GM12878 (cell line): ENCODE data around the gene TNRC18. TPM values are rescaled to one million over a fixed set of nuclear protein-coding genes. Genes with fewer than 3 reads are reported as not detected.
"Not testable (repeated sequence)": the region's sequence is repeated elsewhere in the genome, so short reads cannot be mapped to it uniquely, and the experiment has no call there.

Experiments used
- ATAC-seq: fragments of 200-7000 bp; cut with Tn5 transposase; 3 replicates; pipeline ENCODE4 v1.9.1; 2020; ENCODE audit warnings: mild to moderate bottlenecking, moderate library complexity
- BruUV-seq: library from RNA; stranded (reverse); fragments of 400-500 nt; replicated peaks from 2 replicates; lab custom pipeline; 2021; lab: Mats Ljungman, UMichigan
- CTCF ChIA-PET: fragments of 300-600 bp; sonication (Branson Sonifier 250); formaldehyde crosslinking; extraction: SDS; loops from one replicate; lab custom pipeline; 2021; ENCODE audit warnings: inconsistent platforms; lab: Yijun Ruan, JAX
- POLR2A ChIA-PET: fragments of 350-600 bp; formaldehyde crosslinking; extraction: SDS; loops from one replicate; lab custom pipeline; 2021; ENCODE audit warnings: inconsistent platforms; lab: Charles Lee
- RAD21 ChIA-PET: fragments of 300-600 bp; sonication (Branson Sonifier 250); formaldehyde crosslinking; loops from one replicate; lab custom pipeline; 2023; ENCODE audit warnings: antibody characterized with exemption; ENCODE audit not compliant: unreplicated experiment; lab: Charles Lee
- SMC1A ChIA-PET: fragments of 300-600 bp; sonication (Branson Sonifier 250); formaldehyde crosslinking; loops from one replicate; lab custom pipeline; 2023; ENCODE audit not compliant: unreplicated experiment, uncharacterized antibody; lab: Charles Lee
- DNase-seq: peaks from one replicate; pipeline ENCODE4 v3.0.0-alpha.2; 2011; ENCODE audit warnings: low read depth, low spot score
- FAIRE-seq: peaks from 3 replicates; lab custom pipeline; 2011; peaks lifted over from hg19 to GRCh38; lab: Jason Lieb, UNC
- H2AFZ ChIP-seq: 2 replicates; pipeline ENCODE4 v1.6.0; 2011; ENCODE audit warnings: low read depth, low read length, control low read depth; ENCODE audit not compliant: control insufficient read depth
- H3K27ac ChIP-seq: 2 replicates; pipeline ENCODE4 v1.5.1; 2011; ENCODE audit warnings: control low read depth; ENCODE audit not compliant: control insufficient read depth, insufficient read depth
- H3K27me3 ChIP-seq, 2 experiments: replicated peaks in 1 of 2; 2 replicates each; pipeline versions ENCODE4 v1.6.0 to v1.6.1; 2011; ENCODE audit warnings: low read length in 1 of 2; ENCODE audit not compliant: control insufficient read depth in 2 of 2, insufficient read depth in 2 of 2
- H3K36me3 ChIP-seq, 2 experiments: 2 replicates each; pipeline ENCODE4 v1.5.1; 2011; ENCODE audit warnings: low read length in 1 of 2; ENCODE audit not compliant: control insufficient read depth in 2 of 2, insufficient read depth in 2 of 2
- H3K4me1 ChIP-seq: 2 replicates; pipeline ENCODE4 v1.6.1; 2011; ENCODE audit warnings: mild to moderate bottlenecking, low read length, moderate library complexity, mixed read lengths; ENCODE audit not compliant: control insufficient read depth, insufficient read depth
- H3K4me2 ChIP-seq: 2 replicates; pipeline ENCODE4 v1.6.0; 2011; ENCODE audit warnings: control low read depth; ENCODE audit not compliant: control insufficient read depth, insufficient read depth
- H3K4me3 ChIP-seq: fragments of 200-600 bp; sonication (generic); 2 replicates; pipeline ENCODE4 v1.5.1; 2016
- H3K79me2 ChIP-seq: 2 replicates; pipeline ENCODE4 v1.6.0; 2011; ENCODE audit warnings: low read length; ENCODE audit not compliant: control insufficient read depth, insufficient read depth
- H3K9ac ChIP-seq: 2 replicates; pipeline ENCODE4 v1.8.0; 2011; ENCODE audit warnings: low read length, control low read depth, mixed read lengths; ENCODE audit not compliant: control insufficient read depth, insufficient read depth
- H3K9me3 ChIP-seq: replicated peaks from 3 replicates; pipeline ENCODE4 v1.5.1; 2011; ENCODE audit warnings: mild to moderate bottlenecking, low read length; ENCODE audit not compliant: control insufficient read depth, insufficient read depth
- H4K20me1 ChIP-seq: 2 replicates; pipeline ENCODE4 v1.6.0; 2011; ENCODE audit not compliant: control insufficient read depth, insufficient read depth
- ATF2 ChIP-seq: IDR thresholded peaks from 2 replicates; pipeline ENCODE4 v1.6.1; 2012; ENCODE audit warnings: low read length, inconsistent platforms
- EGR1 ChIP-seq, 2 experiments: IDR thresholded peaks; 1 replicate in 1 of 2; 2 replicates in 1 of 2; pipeline ENCODE4 v1.6.1; 2011 to 2012; ENCODE audit warnings: low read depth in 2 of 2, low read length in 2 of 2, borderline replicate concordance in 1 of 2, mild to moderate bottlenecking in 1 of 2, moderate library complexity in 1 of 2
- EZH2 ChIP-seq: IDR thresholded peaks from 2 replicates; pipeline ENCODE4 v1.6.1; 2012; ENCODE audit warnings: low read depth, mild to moderate bottlenecking, control low read depth, inconsistent platforms, low read length, borderline replicate concordance; ENCODE audit not compliant: control insufficient read depth
- NFYA ChIP-seq: IDR thresholded peaks from 2 replicates; pipeline ENCODE4 v1.6.1; 2011; ENCODE audit warnings: low read depth, mild to moderate bottlenecking, low read length, improper control_type of control experiment, borderline replicate concordance
- NKRF ChIP-seq: fragments of 450-650 bp; conservative IDR thresholded peaks from 2 replicates; pipeline ENCODE4 v1.6.1; 2017; ENCODE audit warnings: mild to moderate bottlenecking, moderate library complexity
- NRF1 ChIP-seq: conservative IDR thresholded peaks from 2 replicates; pipeline ENCODE4 v1.6.1; 2011; ENCODE audit warnings: mild to moderate bottlenecking, low read depth, low read length, improper control_type of control experiment
- USF2 ChIP-seq: IDR thresholded peaks from 2 replicates; pipeline ENCODE4 v1.6.1; 2011; ENCODE audit warnings: low read depth, low read length, improper control_type of control experiment, borderline replicate concordance
- YY1 ChIP-seq: IDR thresholded peaks from 2 replicates; pipeline ENCODE4 v1.6.1; 2011; ENCODE audit warnings: low read depth, mild to moderate bottlenecking, low read length
- ZNF217 ChIP-seq: fragments of 450-650 bp; IDR thresholded peaks from 2 replicates; pipeline ENCODE4 v1.6.1; 2017; ENCODE audit warnings: antibody characterized with exemption, mild to moderate bottlenecking
- ZZZ3 ChIP-seq: IDR thresholded peaks from 2 replicates; pipeline ENCODE4 v1.6.1; 2011; ENCODE audit warnings: low read depth; ENCODE audit not compliant: control insufficient read depth, insufficient read length
- WGBS: methylation state at CpG from one replicate; pipeline ENCODE4 v1.1.6; 2016; ENCODE audit warnings: low lambda C conversion rate; ENCODE audit not compliant: insufficient replicate concordance, insufficient coverage; ENCODE audit errors: missing lambda C conversion rate; 5-methylcytosine and 5-hydroxymethylcytosine counted together
- in situ Hi-C: fragments of 300-500 bp; cut with MboI; formaldehyde crosslinking; loops from 9 replicates; pipeline ENCODE4 v1.14.3; 2018; ENCODE audit warnings: mixed read lengths
- intact Hi-C: fragments of 100-400 bp; cut with micrococcal nuclease; formaldehyde crosslinking; loops from one replicate; pipeline ENCODE4 v1.14.2; 2022; ENCODE audit not compliant: unreplicated experiment
- polyA plus RNA-seq, 11 experiments: library from polyadenylated mRNA; depleted of rRNA in 4 of 11; unstranded in 6 of 11; stranded (reverse) in 5 of 11; fragments of >200 nt; fragmentation: Nextera tagmentation in 4 of 11; fragmentation: Illumina TruSeq in 1 of 11; extraction: Ambion mirVana in 4 of 11; extraction: Trizol in 1 of 11; gene quantifications; 1 replicate in 1 of 11; 2 replicates in 10 of 11; pipeline versions ENCODE4 v1.2.1 to v1.2.3, GENCODE V29; 2011 to 2016; ENCODE audit warnings: inconsistent platforms in 2 of 11, missing spikeins in 2 of 11, low read depth in 1 of 11
- total RNA-seq, 4 experiments: library from RNA; depleted of rRNA in 3 of 4; stranded (reverse); fragments of >200 nt in 3 of 4; fragmentation: Illumina TruSeq in 1 of 4; extraction: Trizol in 1 of 4; gene quantifications; 2 replicates each; pipeline versions ENCODE4 v1.2.1 to v1.2.3, GENCODE V29; 2013 to 2021
- TF ChIP-seq, protein P1 (sequence below): fragments of 450-650 bp; IDR thresholded peaks from 2 replicates; pipeline ENCODE4 v1.6.1; 2017; ENCODE audit warnings: borderline replicate concordance

Gene TNRC18
- total and polyA plus RNA-seq, 10 of the 15 experiments (the other 5 are each of a cell fraction or from before 2014, with no cell fraction given) = 0.02 to 31.7 (median 5.4) TPM

GRCh38 chr7:5472432-5473315 lies 49.0 kb upstream of the TNRC18 start (continued):
- no peak for TF ChIP-seq NKRF
- no peak for TF ChIP-seq ZZZ3
- TF ChIP-seq, protein P1, sequence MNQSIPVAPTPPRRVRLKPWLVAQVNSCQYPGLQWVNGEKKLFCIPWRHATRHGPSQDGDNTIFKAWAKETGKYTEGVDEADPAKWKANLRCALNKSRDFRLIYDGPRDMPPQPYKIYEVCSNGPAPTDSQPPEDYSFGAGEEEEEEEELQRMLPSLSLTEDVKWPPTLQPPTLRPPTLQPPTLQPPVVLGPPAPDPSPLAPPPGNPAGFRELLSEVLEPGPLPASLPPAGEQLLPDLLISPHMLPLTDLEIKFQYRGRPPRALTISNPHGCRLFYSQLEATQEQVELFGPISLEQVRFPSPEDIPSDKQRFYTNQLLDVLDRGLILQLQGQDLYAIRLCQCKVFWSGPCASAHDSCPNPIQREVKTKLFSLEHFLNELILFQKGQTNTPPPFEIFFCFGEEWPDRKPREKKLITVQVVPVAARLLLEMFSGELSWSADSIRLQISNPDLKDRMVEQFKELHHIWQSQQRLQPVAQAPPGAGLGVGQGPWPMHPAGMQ = no peak
- no peak for TF ChIP-seq EGR1 (IDR thresholded peaks at IDR 0.05; ENCODE audit: borderline replicate concordance in 1 of 2, low read depth in 2 of 2, low read length in 2 of 2)
- TF ChIP-seq USF2 = no peak
- TF ChIP-seq NFYA = no peak
- no peak for TF ChIP-seq ZNF217
- no peak for TF ChIP-seq NRF1
- no peak for TF ChIP-seq ATF2
- TF ChIP-seq YY1 = no peak
- TF ChIP-seq EZH2 = no peak

DNA sequence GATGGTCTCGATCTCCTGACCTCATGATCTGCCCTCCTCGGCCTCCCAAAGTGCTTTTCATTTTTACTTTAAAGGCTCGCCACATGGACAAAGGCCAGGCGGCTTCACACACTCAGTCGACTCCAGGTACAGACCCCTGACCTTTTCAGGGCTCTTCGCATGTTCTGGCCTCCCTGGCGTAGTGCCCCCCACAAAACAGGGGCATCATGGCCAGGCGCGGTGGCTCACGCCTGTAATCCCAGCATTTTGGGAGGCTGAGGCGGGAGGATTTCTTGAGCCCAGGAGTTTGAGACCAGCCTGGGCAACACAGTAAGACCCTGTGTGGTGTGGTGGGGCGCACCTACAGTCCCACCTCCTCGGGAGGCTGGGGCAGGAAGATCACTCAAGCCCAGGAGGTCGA lies 48.0 kb upstream of the TNRC18 start:
- DNase-seq, H3K27me3 ChIP-seq, intact Hi-C loops, CTCF ChIA-PET, H3K4me3 ChIP-seq, POLR2A ChIA-PET, H3K4me2 ChIP-seq, H3K4me1 ChIP-seq, BruUV-seq, FAIRE-seq, H2AFZ ChIP-seq, H3K36me3 ChIP-seq, RAD21 ChIA-PET, in situ Hi-C loops, H4K20me1 ChIP-seq, H3K9ac ChIP-seq, ATAC-seq, H3K27ac ChIP-seq, H3K79me2 ChIP-seq, SMC1A ChIA-PET, H3K9me3 ChIP-seq: not testable (repeated sequence)
- WGBS = 78% methylated on average over 14 of the region's 14 CpGs
